Lung microvascular endothelial cell (primary cell): Measurements from ENCODE around the gene GPSM3. TPM values are rescaled to one million over a fixed set of nuclear protein-coding genes. Genes with fewer than 3 reads are reported as not detected.
"Not testable (repeated sequence)": the region's sequence is repeated elsewhere in the genome, so short reads cannot be mapped to it uniquely, and the experiment has no call there.

Experiments
- DNase-seq, 2 donors: peaks; one replicate each; pipeline versions ENCODE4 v3.0.0 to v3.0.0-alpha.2; 2010; ENCODE audit warnings: low read depth in 2 of 2
- total RNA-seq: library from RNA; depleted of rRNA; stranded (reverse); fragments of >200 nt; gene quantifications from 2 replicates; pipeline ENCODE4 v1.2.1, GENCODE V29; 2014

GPSM3 gene
- total RNA-seq, 1 donor from 2014 or later: 6.2 TPM

- no peak for DNase-seq
Observed at GRCh38 chr6:32151863-32152768, 40.3 kb downstream of the GPSM3 start, which contains the start of gene PRRT1. Gene PRRT1, minus strand, starts transcription at chr6:32151939. Its CDS starts 112 bp downstream, at chr6:32151827.

DNA sequence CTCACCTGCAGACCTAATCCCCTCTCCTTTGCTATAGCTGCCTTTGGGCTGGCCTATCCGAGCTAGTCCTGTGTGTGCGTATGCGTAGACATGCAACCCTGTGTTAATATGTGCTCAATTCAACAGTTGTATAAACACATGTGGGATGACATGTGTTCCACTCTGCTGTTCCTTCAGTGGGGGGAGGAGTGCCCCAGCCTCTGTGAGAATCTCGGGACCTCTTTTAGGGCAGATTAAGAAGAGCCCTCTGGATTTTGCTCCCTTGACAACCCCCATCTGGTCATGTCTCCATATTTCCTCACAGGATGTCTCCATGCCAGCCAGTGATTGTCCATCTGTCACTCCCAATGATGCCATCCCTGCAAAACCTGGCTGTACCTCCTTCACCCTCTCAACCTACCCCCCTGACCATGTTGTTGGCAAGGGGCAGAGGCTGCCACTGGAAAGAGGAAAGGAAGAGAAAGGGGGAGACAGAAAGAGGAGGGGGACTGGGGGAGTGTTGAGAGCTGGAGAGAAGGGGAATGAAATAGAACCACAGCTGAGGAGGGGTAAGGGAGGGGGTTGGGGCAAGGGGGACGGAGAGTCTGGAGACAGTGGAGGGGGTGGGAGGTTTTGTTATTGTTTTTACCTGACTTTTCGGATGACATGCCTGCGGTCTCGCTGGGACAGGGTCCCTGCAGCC is 41.1 kb downstream of the GPSM3 start:
- no peak for DNase-seq

GRCh38 chr6:32149932-32150870 is 42.2 kb downstream of the GPSM3 start:
- no peak for DNase-seq

DNA sequence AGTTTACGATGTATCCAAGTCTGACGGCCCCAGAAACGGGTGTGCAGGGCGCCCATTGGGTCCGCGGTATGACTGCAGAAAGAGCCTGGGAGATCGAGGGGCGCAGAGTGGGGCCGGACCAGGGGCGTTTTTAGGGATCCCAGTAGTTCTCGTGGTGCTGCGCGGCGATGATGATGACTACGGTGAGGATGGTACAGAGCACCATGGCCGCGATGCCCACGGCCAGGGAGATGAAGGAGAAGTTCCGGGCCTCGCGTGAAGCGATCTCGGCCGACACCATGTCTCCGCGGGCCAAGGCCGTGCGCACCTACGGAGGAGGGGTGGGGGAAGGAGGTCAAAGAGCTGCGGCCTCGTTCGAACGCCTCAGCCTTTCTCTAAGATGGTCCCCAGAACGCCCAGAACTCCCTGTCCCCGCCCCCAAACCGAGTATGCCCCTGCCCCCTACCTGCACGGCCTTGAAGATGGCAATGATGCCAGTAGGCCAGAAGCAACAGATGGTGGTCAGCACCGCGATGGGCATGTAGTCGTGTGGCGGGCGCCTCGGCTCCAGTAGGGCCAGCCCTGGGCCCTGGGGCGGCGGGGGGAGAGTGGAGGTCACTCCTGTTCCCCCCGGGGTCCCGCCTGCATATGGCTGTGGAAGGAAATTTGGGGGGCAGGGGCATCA is 43.2 kb downstream of the GPSM3 start:
- DNase-seq: no peak

- DNase-seq: peak; percentile 65
Observed at GRCh38 chr6:32148289-32149091, 44.0 kb downstream of the GPSM3 start.

- no peak for DNase-seq
Observed at GRCh38 chr6:32147401-32148132, 44.9 kb downstream of the GPSM3 start.

DNA sequence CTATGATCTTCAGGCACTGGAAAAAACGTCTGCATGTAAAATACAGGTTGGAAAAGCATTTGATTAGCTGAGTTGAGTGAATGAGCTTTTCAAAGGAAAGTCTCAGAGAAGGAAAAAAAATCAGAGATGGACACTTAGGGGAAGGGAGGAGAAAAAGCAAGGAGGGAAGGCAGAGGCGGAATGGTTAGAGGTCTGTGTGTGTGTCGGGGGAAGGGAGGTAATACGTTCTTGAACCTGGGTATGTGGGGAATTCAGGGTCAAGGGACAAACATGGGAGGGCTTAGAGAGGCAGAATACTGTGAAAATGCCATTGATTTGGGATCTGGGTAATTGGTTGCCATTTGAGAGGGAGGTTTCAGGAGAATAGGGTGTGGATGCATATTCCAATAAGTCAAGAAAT is 45.8 kb downstream of the GPSM3 start:
- no peak for DNase-seq

GRCh38 chr6:32146287-32146686 is 46.2 kb downstream of the GPSM3 start:
- no peak for DNase-seq

DNA sequence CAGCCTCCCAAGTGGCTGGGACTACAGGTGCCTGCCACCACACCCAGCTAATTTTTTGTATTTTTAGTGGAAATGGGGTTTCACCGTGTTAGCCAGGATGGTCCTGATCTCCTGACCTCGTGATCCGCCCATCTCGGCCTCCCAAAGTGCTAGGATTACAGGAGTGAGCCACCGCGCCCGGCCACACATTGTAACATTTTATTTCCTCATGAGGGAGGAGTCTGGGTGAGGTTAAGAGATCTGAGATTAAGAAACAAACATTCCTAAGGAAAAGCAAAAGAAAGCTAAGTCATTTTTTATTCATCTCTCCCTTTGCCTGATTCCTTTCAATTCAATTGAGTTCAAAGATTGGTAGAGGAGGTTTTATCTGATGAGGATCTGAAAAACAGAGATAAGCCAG is 48.2 kb downstream of the GPSM3 start:
- DNase-seq: not testable (repeated sequence)

Other genes with a start within 250 kb of the GPSM3 start
- gene CFB, start 246.5 kb downstream of the GPSM3 start, total RNA-seq: 0.44 and 0.60 TPM in 2 replicates
- 54.3 and 55.8 TPM in 2 replicates for gene NELFE, start 233.7 kb downstream of the GPSM3 start, total RNA-seq
- gene SKIC2, start 233.5 kb downstream of the GPSM3 start, total RNA-seq: 22.7 and 30.2 TPM in 2 replicates
- 5.9 and 10.1 TPM in 2 replicates for gene DXO, start 220.5 kb downstream of the GPSM3 start, total RNA-seq
- gene C4A, start 210.6 kb downstream of the GPSM3 start, total RNA-seq: 0.44 and 1.8 TPM in 2 replicates
- gene C4B, start 177.8 kb downstream of the GPSM3 start, total RNA-seq: 0.44 and 1.4 TPM in 2 replicates
- not detected in 2 replicates for gene CYP21A2, start 154.2 kb downstream of the GPSM3 start, total RNA-seq
- gene TNXB, start 83.3 kb downstream of the GPSM3 start, total RNA-seq: 0.44 and 4.2 TPM in 2 replicates
- gene ATF6B, start 64.4 kb downstream of the GPSM3 start, total RNA-seq: 9.6 and 11.5 TPM in 2 replicates
- gene FKBPL, start 62.4 kb downstream of the GPSM3 start, total RNA-seq: 4.0 and 5.0 TPM in 2 replicates
- gene PRRT1, start 40.7 kb downstream of the GPSM3 start, total RNA-seq: 0.20 TPM in 1 of 2 replicates, not detected in the other
- gene PPT2, start 38.5 kb downstream of the GPSM3 start, total RNA-seq: 26.8 and 53.4 TPM in 2 replicates
- 0.65 and 1.2 TPM in 2 replicates for gene EGFL8, start 28.0 kb downstream of the GPSM3 start, total RNA-seq
- gene AGPAT1, start 16.6 kb downstream of the GPSM3 start, total RNA-seq: 8.3 and 11.9 TPM in 2 replicates
- gene RNF5, start 14.2 kb downstream of the GPSM3 start, total RNA-seq: 38.6 and 57.1 TPM in 2 replicates
- 0.22 and 0.60 TPM in 2 replicates for gene AGER, start 8.4 kb downstream of the GPSM3 start, total RNA-seq
- gene PBX2, start 2.4 kb downstream of the GPSM3 start, total RNA-seq: 26.8 and 33.1 TPM in 2 replicates
- 9.1 and 14.8 TPM in 2 replicates for gene NOTCH4, start 31.4 kb upstream of the GPSM3 start, total RNA-seq
- gene TSBP1, start 179.3 kb upstream of the GPSM3 start, total RNA-seq: not detected in 2 replicates
- not detected in 2 replicates for gene BTNL2, start 214.5 kb upstream of the GPSM3 start, total RNA-seq
- gene HLA-DRA, start 247.2 kb upstream of the GPSM3 start, total RNA-seq: not detected in 2 replicates